COLO668 (cell line): Measurements from ENCODE around the gene DNAJC18.
"Not testable (repeated sequence)": the region's sequence is repeated elsewhere in the genome, so short reads cannot be mapped to it uniquely, and the experiment has no call there.

Experiments
- DNase-seq: peaks from one replicate; lab custom pipeline; 2025; ENCODE audit not compliant: unreplicated experiment; lab: John Stamatoyannopoulos, UW

The DNAJC18 gene

GRCh38 chr5:139439013-139439903, at the start of gene DNAJC18:
Gene DNAJC18 (minus strand): TSS chr5:139439525. CDS start chr5:139439445, 80 bp downstream.
- DNase-seq: peak; percentile 81

DNA sequence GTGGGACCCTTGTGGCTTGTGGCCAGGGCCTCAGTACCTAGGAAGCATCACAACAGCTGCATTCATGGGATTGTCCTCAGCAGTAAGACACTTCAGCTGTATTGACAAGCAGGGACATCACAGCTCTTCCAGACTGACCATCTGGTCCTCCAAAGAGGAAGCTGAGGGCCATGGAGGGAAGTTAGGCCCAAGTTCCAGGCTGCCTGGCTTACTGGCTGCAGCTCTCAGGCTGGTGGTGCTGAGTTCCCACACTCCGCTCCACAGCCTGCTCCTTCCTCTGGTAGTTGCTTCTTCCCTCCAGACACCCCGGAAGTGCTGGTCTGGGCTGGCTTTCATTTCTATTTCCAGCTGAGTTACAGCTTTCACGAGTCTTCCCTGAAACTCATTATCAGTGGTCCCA, 48.9 kb upstream of the DNAJC18 start:
- no peak for DNase-seq

GRCh38 chr5:139486201-139486600, 46.9 kb upstream of the DNAJC18 start:
- no peak for DNase-seq

- DNase-seq: not testable (repeated sequence)
Observed at GRCh38 chr5:139482890-139483208, 43.5 kb upstream of the DNAJC18 start.

DNA sequence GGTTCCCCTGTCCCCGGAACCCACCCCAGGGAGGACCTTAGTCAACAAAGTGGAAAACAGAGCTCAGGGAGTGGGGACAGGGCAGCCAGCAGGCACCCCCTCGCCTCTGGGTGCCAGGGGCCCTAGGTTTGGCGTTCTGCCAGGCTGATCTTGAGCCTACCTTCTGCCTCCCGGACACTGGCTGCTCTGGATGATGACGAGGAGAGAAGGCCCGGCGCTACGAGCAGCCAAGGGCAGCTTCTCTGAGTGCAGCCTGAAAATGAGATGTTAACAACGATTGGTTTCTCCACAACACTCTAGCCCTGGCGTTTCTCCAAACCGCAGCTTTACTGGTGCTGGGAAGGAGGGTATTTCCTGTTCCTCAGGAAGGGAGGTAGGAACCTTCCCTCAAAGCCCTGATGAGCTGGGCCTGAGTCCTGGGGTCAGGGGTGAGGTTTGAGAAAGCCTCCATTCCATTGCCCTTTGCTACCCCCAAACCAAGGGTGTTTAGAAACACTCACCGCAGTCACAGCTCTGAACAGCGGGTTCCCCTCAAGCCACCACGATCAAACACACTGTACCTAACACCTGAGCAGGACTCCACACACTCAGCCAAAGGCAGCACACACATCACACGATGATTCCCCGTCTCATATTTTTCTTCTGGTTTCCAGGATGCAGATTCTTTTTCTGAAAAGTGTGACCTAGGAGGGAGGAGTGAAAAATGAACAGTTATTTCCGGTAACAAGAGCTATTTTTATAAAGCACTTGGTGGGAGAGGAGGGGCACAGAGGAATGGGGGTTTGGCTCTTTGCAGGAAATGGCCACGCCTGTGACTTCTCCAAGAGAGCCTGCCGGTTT, 42.9 kb upstream of the DNAJC18 start, which contains the start of gene STING1:
TSS of gene STING1 (minus strand) at position 709 of the 840 bp plus-strand sequence. CDS start 1,054 bp downstream, outside the sequence.
- DNase-seq: peak; percentile 47

DNA sequence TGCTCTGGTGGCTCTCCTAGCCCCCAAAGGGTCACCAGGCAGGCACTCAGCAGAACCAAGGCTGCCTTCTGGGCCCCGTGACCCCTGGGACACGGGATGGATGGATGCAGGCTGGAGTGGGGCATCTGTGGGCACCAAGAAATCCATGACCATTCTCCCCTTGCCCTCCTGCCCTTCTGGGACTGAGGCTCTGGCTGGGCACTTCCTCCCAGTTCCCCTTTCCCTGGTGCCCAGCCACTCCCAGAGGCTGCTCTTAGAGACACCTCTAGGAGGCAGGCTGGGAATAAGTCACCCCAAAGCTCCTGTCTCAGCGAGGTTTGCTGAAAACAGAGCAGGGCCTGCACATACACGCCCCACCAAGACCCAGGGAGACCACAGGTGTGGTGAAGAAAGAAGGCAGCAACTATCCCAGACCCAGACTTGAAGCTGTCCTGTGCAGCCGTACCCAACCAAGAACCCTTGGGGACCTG, 42.3 kb upstream of the DNAJC18 start:
- DNase-seq: no peak

DNA sequence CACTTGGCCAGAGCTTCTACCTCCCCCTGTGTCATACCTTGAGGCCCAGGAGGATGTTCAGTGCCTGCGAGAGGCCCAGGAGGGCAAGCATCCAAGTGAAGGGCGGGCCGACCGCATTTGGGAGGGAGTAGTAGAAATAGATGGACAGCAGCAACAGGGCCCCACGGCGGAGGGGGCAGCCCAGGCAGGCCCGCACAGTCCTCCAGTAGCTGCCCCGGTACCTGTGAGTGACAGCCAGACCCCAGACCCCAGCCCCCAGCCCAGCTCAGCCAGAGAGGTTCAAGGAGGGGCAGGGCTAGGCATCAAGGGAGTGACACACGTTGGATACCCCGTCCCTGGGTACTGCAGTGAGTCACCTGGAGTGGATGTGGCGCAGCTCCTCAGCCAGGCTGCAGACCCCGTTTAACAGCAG, 41.8 kb upstream of the DNAJC18 start:
- DNase-seq: no peak

- not testable (repeated sequence) for DNase-seq
Observed at GRCh38 chr5:139479729-139480128, 40.4 kb upstream of the DNAJC18 start.

DNA sequence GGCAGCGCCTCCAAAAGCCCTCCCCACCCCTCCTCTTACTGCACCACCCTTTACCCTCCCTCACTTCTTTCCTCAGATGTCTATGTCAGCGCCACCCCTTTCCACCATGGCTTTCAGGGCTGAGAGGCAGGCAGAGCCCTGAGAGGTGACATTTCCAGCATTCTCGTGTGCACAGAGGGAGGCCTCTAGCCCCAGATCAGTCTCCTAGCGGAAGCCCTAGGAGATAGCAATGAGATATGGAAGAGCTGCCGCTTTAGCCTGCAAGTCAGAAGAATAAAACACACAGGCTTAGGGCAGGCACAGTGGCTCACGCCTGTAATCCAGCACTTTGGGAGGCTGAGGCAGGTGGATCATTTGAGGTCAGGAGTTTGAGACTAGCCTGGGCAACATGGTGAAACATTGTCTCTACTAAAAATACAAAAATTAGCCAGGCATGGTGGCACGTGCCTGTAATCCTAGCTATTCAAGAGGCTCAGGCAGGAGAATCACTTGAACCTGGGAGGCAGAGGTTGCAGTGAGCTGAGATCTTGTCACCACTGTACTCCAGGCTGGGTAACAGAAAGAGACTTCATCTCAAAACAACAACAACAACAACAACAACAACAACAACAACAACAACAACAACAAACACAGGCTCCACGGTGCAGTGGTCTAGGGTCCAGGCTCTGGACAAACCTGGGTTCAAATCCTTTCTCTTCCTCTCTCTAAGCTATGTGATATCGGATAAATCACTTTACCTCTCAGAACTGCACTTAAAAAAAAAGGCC, 39.5 kb upstream of the DNAJC18 start:
- DNase-seq: not testable (repeated sequence)

GRCh38 chr5:139475865-139476617, 36.7 kb upstream of the DNAJC18 start:
- no peak for DNase-seq

GRCh38 chr5:139474890-139475791, 35.8 kb upstream of the DNAJC18 start:
- DNase-seq: peak; percentile 2

GRCh38 chr5:139473565-139473964, 34.2 kb upstream of the DNAJC18 start:
- no peak for DNase-seq

DNA sequence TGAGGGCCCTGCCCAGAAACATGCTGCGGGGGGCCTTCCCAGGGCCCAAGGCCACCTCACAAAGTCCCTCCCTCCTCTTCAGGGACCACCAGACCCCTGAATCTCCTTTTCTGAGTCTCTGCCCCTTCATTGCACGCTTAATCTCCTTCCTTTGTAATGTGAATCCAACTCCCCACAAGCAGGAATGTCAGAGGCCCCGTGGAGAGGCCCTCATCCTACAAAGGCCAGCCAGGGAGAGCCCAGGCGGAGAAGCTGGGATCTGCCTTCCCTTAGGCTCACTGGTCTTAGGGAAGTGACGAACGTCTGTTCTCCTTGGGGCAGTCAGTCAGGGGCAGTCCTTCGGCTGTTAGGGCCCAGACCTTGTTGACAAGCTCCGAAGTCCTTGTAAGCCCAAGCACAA, 33.8 kb upstream of the DNAJC18 start:
- no peak for DNase-seq

- DNase-seq: no peak
Observed at GRCh38 chr5:139472386-139473030, 33.2 kb upstream of the DNAJC18 start.

- DNase-seq: no peak
Observed at GRCh38 chr5:139470821-139471300, 31.5 kb upstream of the DNAJC18 start, which contains the start of gene SMIM33. Gene SMIM33 (plus strand): TSS chr5:139471004. CDS start chr5:139471122, 118 bp downstream.

- DNase-seq: no peak
Observed at GRCh38 chr5:139468421-139468931, 29.2 kb upstream of the DNAJC18 start.

DNA sequence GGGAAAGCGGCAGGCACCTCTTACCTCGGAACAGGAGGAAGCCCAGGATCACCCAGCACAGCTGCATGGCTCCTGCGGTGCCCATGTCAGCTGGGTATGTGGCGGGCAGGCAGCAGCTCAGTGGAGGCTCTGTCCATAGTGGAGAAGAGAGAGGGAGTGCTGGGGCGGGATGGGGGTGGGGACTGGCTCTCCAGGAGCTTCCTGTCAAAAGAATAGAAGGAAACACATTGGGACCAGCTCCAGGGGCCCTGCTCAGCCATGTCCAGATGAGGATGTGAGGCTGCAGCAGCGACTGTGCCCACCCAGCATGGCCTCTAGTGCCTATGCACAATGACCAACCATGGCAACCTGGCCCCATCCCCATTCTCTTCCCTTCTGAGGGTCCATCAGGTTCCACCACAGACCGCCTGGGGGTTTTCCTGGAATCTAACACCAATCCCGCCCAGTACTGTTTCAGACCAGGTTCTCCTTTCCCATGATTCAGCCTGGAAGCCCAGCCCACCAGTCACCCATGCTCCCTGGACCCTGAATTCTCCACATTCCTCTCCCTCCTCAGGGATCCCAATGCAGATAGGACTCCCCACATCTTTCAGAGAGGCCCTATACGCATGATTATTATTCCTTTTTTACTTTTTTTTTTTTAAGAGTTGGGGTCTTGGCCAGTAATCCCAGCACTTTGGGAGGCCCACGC, 23.4 kb upstream of the DNAJC18 start, which contains the start of gene ECSCR:
TSS of gene ECSCR (minus strand) at position 158 of the 691 bp plus-strand sequence. CDS start at position 85, 73 bp downstream.
- DNase-seq: no peak
